ENCODE measurements around the gene TMEM164.

DNA sequence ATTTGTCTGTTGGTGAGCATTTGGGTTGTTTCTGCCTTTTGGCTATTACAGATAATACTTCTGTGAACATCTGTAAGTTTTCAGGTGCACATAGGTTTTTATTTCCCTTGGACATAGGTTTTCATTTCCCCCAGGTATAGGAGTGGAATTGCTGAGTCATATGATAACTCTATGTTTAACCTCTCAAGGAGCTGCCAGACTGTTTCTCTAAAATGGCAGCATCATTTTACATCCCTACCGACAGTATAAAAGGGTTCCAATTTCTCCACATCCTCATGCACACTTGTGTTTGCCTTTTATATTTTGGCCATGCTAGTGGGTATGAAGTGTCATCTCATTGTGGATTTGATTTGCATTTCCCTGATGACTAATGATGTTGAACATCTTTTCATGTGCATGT is 53.5 kb downstream of the TMEM164 start:
- TF ChIP-seq POLR2AphosphoS5 (IDR thresholded peaks at IDR 0.05; ENCODE audit: low read depth, low read length) (no peak), TAF1 (IDR thresholded peaks at IDR 0.05; ENCODE audit: borderline replicate concordance, insufficient read depth, low read length) (no peak), SIN3A (IDR thresholded peaks at IDR 0.05; ENCODE audit: borderline replicate concordance, insufficient read depth, low read length) (no peak), FOXP2 (optimal IDR thresholded peaks at IDR 0.05; ENCODE audit: borderline replicate concordance, extremely low read depth, extremely low read length, insufficient read depth) (no peak)
- TF ChIP-seq, protein P1, sequence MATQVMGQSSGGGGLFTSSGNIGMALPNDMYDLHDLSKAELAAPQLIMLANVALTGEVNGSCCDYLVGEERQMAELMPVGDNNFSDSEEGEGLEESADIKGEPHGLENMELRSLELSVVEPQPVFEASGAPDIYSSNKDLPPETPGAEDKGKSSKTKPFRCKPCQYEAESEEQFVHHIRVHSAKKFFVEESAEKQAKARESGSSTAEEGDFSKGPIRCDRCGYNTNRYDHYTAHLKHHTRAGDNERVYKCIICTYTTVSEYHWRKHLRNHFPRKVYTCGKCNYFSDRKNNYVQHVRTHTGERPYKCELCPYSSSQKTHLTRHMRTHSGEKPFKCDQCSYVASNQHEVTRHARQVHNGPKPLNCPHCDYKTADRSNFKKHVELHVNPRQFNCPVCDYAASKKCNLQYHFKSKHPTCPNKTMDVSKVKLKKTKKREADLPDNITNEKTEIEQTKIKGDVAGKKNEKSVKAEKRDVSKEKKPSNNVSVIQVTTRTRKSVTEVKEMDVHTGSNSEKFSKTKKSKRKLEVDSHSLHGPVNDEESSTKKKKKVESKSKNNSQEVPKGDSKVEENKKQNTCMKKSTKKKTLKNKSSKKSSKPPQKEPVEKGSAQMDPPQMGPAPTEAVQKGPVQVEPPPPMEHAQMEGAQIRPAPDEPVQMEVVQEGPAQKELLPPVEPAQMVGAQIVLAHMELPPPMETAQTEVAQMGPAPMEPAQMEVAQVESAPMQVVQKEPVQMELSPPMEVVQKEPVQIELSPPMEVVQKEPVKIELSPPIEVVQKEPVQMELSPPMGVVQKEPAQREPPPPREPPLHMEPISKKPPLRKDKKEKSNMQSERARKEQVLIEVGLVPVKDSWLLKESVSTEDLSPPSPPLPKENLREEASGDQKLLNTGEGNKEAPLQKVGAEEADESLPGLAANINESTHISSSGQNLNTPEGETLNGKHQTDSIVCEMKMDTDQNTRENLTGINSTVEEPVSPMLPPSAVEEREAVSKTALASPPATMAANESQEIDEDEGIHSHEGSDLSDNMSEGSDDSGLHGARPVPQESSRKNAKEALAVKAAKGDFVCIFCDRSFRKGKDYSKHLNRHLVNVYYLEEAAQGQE (IDR thresholded peaks at IDR 0.05; ENCODE audit: insufficient read depth in 1 of 2, low read depth in 2 of 2, low read length in 2 of 2) = no peak

All from PFSK-1 (cell line).